22Rv1 (cell line): ENCODE results near the gene MTCL1.

Source experiments
- H3K27ac ChIP-seq: fragments of 450-650 bp; 2 replicates; pipeline ENCODE4 v1.5.1; 2017
- ZFX ChIP-seq: fragments of 450-650 bp; IDR thresholded peaks from 2 replicates; pipeline ENCODE4 v1.6.1; 2017; ENCODE audit warnings: antibody characterized with exemption, borderline replicate concordance
- TF ChIP-seq, protein P1 (sequence below): fragments of 450-650 bp; IDR thresholded peaks from 2 replicates; pipeline ENCODE4 v1.5.1; 2017; ENCODE audit warnings: mild to moderate bottlenecking

Gene MTCL1

GRCh38 chr18:8834881-8835280 is 129.5 kb downstream of the MTCL1 start:
- H3K27ac ChIP-seq = no peak overlapping the region
- no peak for TF ChIP-seq ZFX
- TF ChIP-seq, protein P1, sequence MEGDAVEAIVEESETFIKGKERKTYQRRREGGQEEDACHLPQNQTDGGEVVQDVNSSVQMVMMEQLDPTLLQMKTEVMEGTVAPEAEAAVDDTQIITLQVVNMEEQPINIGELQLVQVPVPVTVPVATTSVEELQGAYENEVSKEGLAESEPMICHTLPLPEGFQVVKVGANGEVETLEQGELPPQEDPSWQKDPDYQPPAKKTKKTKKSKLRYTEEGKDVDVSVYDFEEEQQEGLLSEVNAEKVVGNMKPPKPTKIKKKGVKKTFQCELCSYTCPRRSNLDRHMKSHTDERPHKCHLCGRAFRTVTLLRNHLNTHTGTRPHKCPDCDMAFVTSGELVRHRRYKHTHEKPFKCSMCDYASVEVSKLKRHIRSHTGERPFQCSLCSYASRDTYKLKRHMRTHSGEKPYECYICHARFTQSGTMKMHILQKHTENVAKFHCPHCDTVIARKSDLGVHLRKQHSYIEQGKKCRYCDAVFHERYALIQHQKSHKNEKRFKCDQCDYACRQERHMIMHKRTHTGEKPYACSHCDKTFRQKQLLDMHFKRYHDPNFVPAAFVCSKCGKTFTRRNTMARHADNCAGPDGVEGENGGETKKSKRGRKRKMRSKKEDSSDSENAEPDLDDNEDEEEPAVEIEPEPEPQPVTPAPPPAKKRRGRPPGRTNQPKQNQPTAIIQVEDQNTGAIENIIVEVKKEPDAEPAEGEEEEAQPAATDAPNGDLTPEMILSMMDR = no peak

GRCh38 chr18:8835521-8835953 is 130.2 kb downstream of the MTCL1 start:
- TF ChIP-seq ZFX = no peak
- TF ChIP-seq, protein P1 = no peak
- no peak overlapping the region for H3K27ac ChIP-seq

DNA sequence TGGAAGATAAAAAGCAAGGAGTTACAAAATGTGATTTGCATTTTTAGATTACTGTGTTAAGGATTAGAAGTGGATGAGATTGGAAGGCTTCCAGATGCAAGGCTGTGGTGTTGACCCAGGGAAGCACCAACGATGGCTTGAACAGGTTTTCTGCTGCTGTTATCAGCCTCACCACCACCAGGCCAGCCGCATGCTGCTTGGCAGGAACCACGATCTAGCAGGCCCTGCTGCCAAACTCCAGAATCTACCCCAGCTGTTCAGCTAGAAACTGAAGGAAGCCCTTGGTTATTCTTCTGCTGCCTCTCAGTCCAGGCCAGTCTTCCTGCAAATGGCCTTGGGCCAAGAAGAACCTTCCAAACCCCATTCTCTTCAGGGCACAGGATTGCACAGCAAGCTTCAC is 133.9 kb downstream of the MTCL1 start:
- no peak for TF ChIP-seq ZFX
- TF ChIP-seq, protein P1 = no peak
- no peak overlapping the region for H3K27ac ChIP-seq

DNA sequence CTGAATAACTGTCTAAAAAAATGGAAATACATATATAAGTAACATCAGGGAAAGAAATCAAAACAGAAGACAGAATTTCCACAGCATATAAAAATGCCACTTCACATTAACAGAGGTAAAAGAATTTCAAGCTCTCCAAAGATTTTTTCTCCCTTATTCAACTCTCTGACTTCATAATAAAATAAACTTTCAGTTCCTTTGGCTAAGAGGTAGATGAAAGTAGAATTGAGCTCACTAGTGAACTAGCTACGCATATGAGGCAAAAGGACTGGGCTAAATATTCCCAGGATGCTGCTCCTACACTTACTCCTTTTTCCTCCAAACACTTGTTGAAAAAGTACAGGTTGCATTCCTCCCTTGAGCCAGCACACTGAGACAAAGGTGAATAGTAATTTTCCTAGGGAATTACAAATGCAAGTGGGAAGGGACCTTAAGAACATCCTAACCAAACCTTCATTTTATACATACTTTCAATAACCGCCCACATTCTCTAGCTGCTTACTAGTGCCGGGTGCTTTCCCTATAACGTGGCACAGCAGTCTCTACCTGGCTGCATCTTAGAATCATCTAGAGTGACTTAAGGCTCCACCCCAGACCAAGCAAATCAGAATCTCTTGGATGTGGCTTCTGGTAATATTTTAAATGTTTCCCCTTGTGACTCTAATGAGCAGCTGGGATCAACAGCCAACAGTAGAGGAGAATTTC is 136.6 kb downstream of the MTCL1 start:
- no peak overlapping the region for H3K27ac ChIP-seq
- TF ChIP-seq, protein P1 = no peak
- no peak for TF ChIP-seq ZFX

DNA sequence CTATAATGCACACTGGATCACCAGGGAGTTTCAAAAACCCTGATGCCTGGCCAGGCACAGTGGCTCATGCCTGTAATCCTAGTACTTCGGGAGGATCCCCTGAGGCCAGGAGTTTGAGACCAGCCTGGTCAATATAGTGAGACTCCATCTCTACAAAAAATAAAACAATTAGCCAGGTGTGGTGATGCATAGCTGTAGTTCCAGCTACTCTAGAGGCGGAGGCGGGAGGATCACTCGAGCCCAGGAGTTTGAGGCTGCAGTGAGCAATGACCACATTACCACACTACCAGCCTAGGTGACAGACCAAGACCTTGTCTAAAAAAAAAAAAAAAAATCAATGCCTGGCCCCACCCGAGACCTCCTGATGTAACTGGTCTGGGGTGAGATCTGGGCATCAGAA is 137.2 kb downstream of the MTCL1 start:
- H3K27ac ChIP-seq = no peak overlapping the region
- TF ChIP-seq ZFX = no peak

GRCh38 chr18:8843005-8843404 is 137.6 kb downstream of the MTCL1 start:
- TF ChIP-seq, protein P1 = no peak
- no peak for TF ChIP-seq ZFX

DNA sequence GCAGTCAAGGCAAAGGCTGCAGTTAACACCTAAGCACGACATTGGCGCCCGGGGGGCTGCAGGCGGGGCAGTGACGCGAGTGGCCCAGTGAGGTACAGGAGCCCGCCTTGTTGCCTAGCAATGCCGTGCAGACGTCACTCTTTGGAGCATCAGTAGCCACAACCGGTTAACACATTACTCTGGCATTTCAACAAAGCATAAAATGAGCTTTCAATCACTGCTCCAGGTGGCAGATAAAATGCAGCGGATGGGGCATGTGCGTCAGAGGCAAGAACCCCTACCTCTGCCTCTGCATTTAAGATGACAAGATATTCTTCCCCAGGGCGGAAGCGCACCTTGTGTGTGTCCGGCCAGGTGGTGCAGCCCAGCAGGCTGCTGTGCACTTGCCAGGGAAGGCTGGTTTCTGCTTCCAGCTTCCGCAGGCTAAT is 139.4 kb downstream of the MTCL1 start:
- no peak overlapping the region for H3K27ac ChIP-seq
- TF ChIP-seq ZFX = no peak
- TF ChIP-seq, protein P1 = no peak

More at GRCh38 chr18:8843005-8843404, 137.6 kb downstream of the MTCL1 start:
- H3K27ac ChIP-seq = no peak overlapping the region
